HG03280 (cell line): ENCODE measurements around the gene KCNF1.

Experiments
- ATAC-seq: cut with Tn5 transposase; IDR thresholded peaks from one replicate; pipeline ENCODE4 v1.9.1; 2021; ENCODE audit warnings: mild to moderate bottlenecking, moderate library complexity; ENCODE audit not compliant: unreplicated experiment

KCNF1 gene

GRCh38 chr2:10879624-10880585, 31.8 kb upstream of the KCNF1 start:
- no peak for ATAC-seq

GRCh38 chr2:10880586-10881321, 31.0 kb upstream of the KCNF1 start:
- no peak for ATAC-seq

GRCh38 chr2:10882568-10882967, 29.2 kb upstream of the KCNF1 start:
- ATAC-seq: no peak

GRCh38 chr2:10883066-10883465, 28.7 kb upstream of the KCNF1 start:
- no peak for ATAC-seq

- no peak for ATAC-seq
Measured at GRCh38 chr2:10883801-10884478, 27.8 kb upstream of the KCNF1 start.

- ATAC-seq: no peak
Measured at GRCh38 chr2:10884574-10884975, 27.2 kb upstream of the KCNF1 start.

GRCh38 chr2:10885094-10885860, 26.5 kb upstream of the KCNF1 start:
- no peak for ATAC-seq

GRCh38 chr2:10887476-10887875, 24.3 kb upstream of the KCNF1 start:
- ATAC-seq: no peak

- ATAC-seq: no peak
Measured at GRCh38 chr2:10889651-10890215, 22.0 kb upstream of the KCNF1 start.

GRCh38 chr2:10890706-10891270, 20.9 kb upstream of the KCNF1 start:
- ATAC-seq: no peak

- ATAC-seq: no peak
Measured at GRCh38 chr2:10891390-10891789, 20.3 kb upstream of the KCNF1 start.

GRCh38 chr2:10891848-10892247, 19.9 kb upstream of the KCNF1 start:
- no peak for ATAC-seq

- ATAC-seq: no peak
Measured at GRCh38 chr2:10892316-10892715, 19.4 kb upstream of the KCNF1 start.

- no peak for ATAC-seq
Measured at GRCh38 chr2:10892796-10893350, 18.9 kb upstream of the KCNF1 start.

- ATAC-seq: no peak
Measured at GRCh38 chr2:10894264-10894935, 17.3 kb upstream of the KCNF1 start.

GRCh38 chr2:10895231-10895630, 16.5 kb upstream of the KCNF1 start:
- ATAC-seq: no peak

GRCh38 chr2:10897956-10898355, 13.8 kb upstream of the KCNF1 start:
- no peak for ATAC-seq

- no peak for ATAC-seq
Measured at GRCh38 chr2:10900216-10901109, 11.3 kb upstream of the KCNF1 start.
